ENCODE measurements around the gene KIN. TPM values are rescaled to one million over a fixed set of nuclear protein-coding genes. Genes with fewer than 3 reads are reported as not detected.

Gene KIN
- total and polyA plus RNA-seq, 2 experiments from 2014 or later: 8.5 to 31.7 TPM

DNA sequence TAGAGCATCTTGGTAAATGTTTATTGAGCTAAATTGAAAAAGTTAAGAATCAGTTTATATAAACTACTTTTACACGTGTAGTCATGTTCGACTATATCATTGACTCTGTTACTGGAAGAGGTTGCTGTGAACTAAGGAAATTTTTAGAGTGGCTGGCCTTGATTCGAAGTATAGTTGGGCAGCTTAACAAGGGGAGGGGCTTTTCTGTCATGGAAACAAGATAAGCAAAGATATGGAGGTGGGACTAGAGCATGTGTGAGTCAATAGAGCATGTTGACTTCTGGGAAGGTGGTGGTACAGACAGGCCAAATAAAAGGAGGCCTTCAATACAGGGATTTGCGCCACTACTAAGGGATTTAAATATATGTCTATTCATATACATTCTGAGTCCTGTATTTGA is 7.8 kb upstream of the KIN start:
- Mint-ChIP-seq H3K4me3 (no peak overlapping the region), H3K4me1 (peaks cover 3% of the 10 kb centered on the region; the same call in 1 of the 3 replicates), H3K27me3 (ENCODE audit: insufficient read depth, low read depth, poor library complexity) (no peaks in the 10 kb centered on the region), H3K9me3 (no peaks in the 10 kb centered on the region), H3K36me3 (ENCODE audit: low read depth) (peaks cover 44% of the 10 kb centered on the region), H3K27ac (peak overlapping the region; percentile 25; the same call in 1 of the 2 replicates)
- Histone ChIP-seq H3F3A (replicated peaks; ENCODE audit: low read depth) (no peaks in the 10 kb centered on the region), H3K4me3 (no peak overlapping the region), H3K9me2 (ENCODE audit: insufficient read depth) (no peaks in the 10 kb centered on the region), H2AFZ (no peak overlapping the region), H3K4me2 (no peak overlapping the region), H3K27ac (ENCODE audit: low read depth) (no peak overlapping the region), H4K20me1 (replicated peaks; ENCODE audit: insufficient read depth) (peaks cover 25% of the 10 kb centered on the region), H3K36me3 (ENCODE audit: insufficient read depth) (peaks cover 38% of the 10 kb centered on the region), H3K27me3 (ENCODE audit: insufficient read depth) (no peaks in the 10 kb centered on the region), H3K79me2 (replicated peaks; ENCODE audit: insufficient read depth) (peaks cover 70% of the 10 kb centered on the region), H3K4me1 (ENCODE audit: insufficient read depth) (no peaks in the 10 kb centered on the region)
- TF ChIP-seq CREB1 (CRISPR knock-in tag; IDR thresholded peaks at IDR 0.05; ENCODE audit: low read depth) (no peak), EZH2phosphoT487 (IDR thresholded peaks at IDR 0.05; ENCODE audit: unreplicated experiment) (no peak), ETS1 (IDR thresholded peaks at IDR 0.05) (no peak), POLR2AphosphoS5 (IDR thresholded peaks at IDR 0.05; ENCODE audit: low read depth) (no peak), JUNB (IDR thresholded peaks at IDR 0.05; ENCODE audit: unreplicated experiment) (no peak), ZNF114 (CRISPR knock-in tag; IDR thresholded peaks at IDR 0.05) (no peak), CTCF (conservative IDR thresholded peaks at IDR 0.05; ENCODE audit: low read depth in 2 of 2) (no peak), STAT1 (IDR thresholded peaks at IDR 0.05; ENCODE audit: unreplicated experiment) (no peak), ZNF331 (CRISPR knock-in tag; IDR thresholded peaks at IDR 0.05; ENCODE audit: low read depth) (no peak), EZH2 (IDR thresholded peaks at IDR 0.05; ENCODE audit: low read depth, unreplicated experiment) (no peak), NANOG (IDR thresholded peaks at IDR 0.05; ENCODE audit: borderline replicate concordance) (no peak)
- TF ChIP-seq, protein P1, sequence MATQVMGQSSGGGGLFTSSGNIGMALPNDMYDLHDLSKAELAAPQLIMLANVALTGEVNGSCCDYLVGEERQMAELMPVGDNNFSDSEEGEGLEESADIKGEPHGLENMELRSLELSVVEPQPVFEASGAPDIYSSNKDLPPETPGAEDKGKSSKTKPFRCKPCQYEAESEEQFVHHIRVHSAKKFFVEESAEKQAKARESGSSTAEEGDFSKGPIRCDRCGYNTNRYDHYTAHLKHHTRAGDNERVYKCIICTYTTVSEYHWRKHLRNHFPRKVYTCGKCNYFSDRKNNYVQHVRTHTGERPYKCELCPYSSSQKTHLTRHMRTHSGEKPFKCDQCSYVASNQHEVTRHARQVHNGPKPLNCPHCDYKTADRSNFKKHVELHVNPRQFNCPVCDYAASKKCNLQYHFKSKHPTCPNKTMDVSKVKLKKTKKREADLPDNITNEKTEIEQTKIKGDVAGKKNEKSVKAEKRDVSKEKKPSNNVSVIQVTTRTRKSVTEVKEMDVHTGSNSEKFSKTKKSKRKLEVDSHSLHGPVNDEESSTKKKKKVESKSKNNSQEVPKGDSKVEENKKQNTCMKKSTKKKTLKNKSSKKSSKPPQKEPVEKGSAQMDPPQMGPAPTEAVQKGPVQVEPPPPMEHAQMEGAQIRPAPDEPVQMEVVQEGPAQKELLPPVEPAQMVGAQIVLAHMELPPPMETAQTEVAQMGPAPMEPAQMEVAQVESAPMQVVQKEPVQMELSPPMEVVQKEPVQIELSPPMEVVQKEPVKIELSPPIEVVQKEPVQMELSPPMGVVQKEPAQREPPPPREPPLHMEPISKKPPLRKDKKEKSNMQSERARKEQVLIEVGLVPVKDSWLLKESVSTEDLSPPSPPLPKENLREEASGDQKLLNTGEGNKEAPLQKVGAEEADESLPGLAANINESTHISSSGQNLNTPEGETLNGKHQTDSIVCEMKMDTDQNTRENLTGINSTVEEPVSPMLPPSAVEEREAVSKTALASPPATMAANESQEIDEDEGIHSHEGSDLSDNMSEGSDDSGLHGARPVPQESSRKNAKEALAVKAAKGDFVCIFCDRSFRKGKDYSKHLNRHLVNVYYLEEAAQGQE (IDR thresholded peaks at IDR 0.05; ENCODE audit: unreplicated experiment): no peak
- TF ChIP-seq, protein P2, sequence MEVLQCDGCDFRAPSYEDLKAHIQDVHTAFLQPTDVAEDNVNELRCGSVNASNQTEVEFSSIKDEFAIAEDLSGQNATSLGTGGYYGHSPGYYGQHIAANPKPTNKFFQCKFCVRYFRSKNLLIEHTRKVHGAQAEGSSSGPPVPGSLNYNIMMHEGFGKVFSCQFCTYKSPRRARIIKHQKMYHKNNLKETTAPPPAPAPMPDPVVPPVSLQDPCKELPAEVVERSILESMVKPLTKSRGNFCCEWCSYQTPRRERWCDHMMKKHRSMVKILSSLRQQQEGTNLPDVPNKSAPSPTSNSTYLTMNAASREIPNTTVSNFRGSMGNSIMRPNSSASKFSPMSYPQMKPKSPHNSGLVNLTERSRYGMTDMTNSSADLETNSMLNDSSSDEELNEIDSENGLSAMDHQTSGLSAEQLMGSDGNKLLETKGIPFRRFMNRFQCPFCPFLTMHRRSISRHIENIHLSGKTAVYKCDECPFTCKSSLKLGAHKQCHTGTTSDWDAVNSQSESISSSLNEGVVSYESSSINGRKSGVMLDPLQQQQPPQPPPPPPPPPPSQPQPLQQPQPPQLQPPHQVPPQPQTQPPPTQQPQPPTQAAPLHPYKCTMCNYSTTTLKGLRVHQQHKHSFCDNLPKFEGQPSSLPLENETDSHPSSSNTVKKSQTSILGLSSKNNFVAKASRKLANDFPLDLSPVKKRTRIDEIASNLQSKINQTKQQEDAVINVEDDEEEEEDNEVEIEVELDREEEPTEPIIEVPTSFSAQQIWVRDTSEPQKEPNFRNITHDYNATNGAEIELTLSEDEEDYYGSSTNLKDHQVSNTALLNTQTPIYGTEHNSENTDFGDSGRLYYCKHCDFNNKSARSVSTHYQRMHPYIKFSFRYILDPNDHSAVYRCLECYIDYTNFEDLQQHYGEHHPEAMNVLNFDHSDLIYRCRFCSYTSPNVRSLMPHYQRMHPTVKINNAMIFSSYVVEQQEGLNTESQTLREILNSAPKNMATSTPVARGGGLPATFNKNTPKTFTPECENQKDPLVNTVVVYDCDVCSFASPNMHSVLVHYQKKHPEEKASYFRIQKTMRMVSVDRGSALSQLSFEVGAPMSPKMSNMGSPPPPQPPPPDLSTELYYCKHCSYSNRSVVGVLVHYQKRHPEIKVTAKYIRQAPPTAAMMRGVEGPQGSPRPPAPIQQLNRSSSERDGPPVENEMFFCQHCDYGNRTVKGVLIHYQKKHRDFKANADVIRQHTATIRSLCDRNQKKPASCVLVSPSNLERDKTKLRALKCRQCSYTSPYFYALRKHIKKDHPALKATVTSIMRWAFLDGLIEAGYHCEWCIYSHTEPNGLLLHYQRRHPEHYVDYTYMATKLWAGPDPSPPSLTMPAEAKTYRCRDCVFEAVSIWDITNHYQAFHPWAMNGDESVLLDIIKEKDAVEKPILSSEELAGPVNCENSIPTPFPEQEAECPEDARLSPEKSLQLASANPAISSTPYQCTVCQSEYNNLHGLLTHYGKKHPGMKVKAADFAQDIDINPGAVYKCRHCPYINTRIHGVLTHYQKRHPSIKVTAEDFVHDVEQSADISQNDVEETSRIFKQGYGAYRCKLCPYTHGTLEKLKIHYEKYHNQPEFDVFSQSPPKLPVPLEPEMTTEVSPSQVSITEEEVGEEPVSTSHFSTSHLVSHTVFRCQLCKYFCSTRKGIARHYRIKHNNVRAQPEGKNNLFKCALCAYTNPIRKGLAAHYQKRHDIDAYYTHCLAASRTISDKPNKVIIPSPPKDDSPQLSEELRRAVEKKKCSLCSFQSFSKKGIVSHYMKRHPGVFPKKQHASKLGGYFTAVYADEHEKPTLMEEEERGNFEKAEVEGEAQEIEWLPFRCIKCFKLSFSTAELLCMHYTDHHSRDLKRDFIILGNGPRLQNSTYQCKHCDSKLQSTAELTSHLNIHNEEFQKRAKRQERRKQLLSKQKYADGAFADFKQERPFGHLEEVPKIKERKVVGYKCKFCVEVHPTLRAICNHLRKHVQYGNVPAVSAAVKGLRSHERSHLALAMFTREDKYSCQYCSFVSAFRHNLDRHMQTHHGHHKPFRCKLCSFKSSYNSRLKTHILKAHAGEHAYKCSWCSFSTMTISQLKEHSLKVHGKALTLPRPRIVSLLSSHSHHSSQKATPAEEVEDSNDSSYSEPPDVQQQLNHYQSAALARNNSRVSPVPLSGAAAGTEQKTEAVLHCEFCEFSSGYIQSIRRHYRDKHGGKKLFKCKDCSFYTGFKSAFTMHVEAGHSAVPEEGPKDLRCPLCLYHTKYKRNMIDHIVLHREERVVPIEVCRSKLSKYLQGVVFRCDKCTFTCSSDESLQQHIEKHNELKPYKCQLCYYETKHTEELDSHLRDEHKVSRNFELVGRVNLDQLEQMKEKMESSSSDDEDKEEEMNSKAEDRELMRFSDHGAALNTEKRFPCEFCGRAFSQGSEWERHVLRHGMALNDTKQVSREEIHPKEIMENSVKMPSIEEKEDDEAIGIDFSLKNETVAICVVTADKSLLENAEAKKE (CRISPR knock-in tag; IDR thresholded peaks at IDR 0.05): no peak
- DNase-seq (ENCODE audit: low spot score): no peak
- ATAC-seq: no peak

Data from GM23338 (cell line).